Smooth muscle cell (in vitro differentiated cells): ENCODE data around the gene INPP5A. TPM values are rescaled to one million over a fixed set of nuclear protein-coding genes. Genes with fewer than 3 reads are reported as not detected.
"Not testable (repeated sequence)": the region's sequence is repeated elsewhere in the genome, so short reads cannot be mapped to it uniquely, and the experiment has no call there.

Source experiments
- DNase-seq: peaks from one replicate; lab custom pipeline; 2025; ENCODE audit not compliant: unreplicated experiment; lab: John Stamatoyannopoulos, UW
- H2AFZ ChIP-seq: fragments of 200-600 bp; sonication (generic); 2 replicates; pipeline ENCODE4 v1.6.0; 2016; ENCODE audit warnings: antibody characterized with exemption, low read depth, mild to moderate bottlenecking
- H3F3A ChIP-seq: fragments of 200-600 bp; sonication (generic); 2 replicates; pipeline ENCODE4 v1.6.0; 2017; ENCODE audit warnings: antibody characterized with exemption, low read depth
- H3K27ac ChIP-seq: fragments of 200-600 bp; sonication (generic); 2 replicates; pipeline ENCODE4 v1.5.1; 2016; ENCODE audit warnings: low read depth, mild to moderate bottlenecking
- H3K27me3 ChIP-seq: fragments of 200-600 bp; sonication (generic); 2 replicates; pipeline ENCODE4 v1.6.1; 2016; ENCODE audit warnings: low read depth, mild to moderate bottlenecking
- H3K36me3 ChIP-seq: fragments of 200-600 bp; sonication (generic); 2 replicates; pipeline ENCODE4 v1.5.1; 2016; ENCODE audit warnings: low read depth
- H3K4me1 ChIP-seq: fragments of 200-600 bp; sonication (generic); 2 replicates; pipeline ENCODE4 v1.5.1; 2016; ENCODE audit warnings: low read depth
- H3K4me2 ChIP-seq: fragments of 200-600 bp; sonication (generic); 2 replicates; pipeline ENCODE4 v1.6.0; 2016; ENCODE audit warnings: mild to moderate bottlenecking
- H3K4me3 ChIP-seq: fragments of 200-600 bp; sonication (generic); 2 replicates; pipeline ENCODE4 v1.5.1; 2016; ENCODE audit warnings: mild to moderate bottlenecking
- H3K79me2 ChIP-seq: fragments of 200-600 bp; sonication (generic); 2 replicates; pipeline ENCODE4 v1.6.0; 2016; ENCODE audit warnings: low read depth, mild to moderate bottlenecking
- H3K9ac ChIP-seq: fragments of 200-600 bp; sonication (generic); 2 replicates; pipeline ENCODE4 v1.6.0; 2016; ENCODE audit warnings: low read depth
- H3K9me3 ChIP-seq: fragments of 200-600 bp; sonication (generic); replicated peaks from 2 replicates; pipeline ENCODE4 v1.5.1; 2016; ENCODE audit warnings: low read depth
- H4K20me1 ChIP-seq: fragments of 200-600 bp; sonication (generic); 2 replicates; pipeline ENCODE4 v1.6.0; 2016; ENCODE audit warnings: low read depth
- WGBS: methylation state at CpG from one replicate; pipeline ENCODE4 v1.1.7; 2016; ENCODE audit warnings: low lambda C conversion rate; 5-methylcytosine and 5-hydroxymethylcytosine counted together
- polyA plus RNA-seq: library from polyadenylated mRNA; unstranded; fragments of >200 nt; fragmentation: Nextera tagmentation; extraction: Ambion mirVana; gene quantifications from 2 replicates; pipeline ENCODE4 v1.2.1, GENCODE V29; 2016
- total RNA-seq: library from RNA; depleted of rRNA; stranded (reverse); fragments of >200 nt; gene quantifications from 2 replicates; pipeline ENCODE4 v1.2.3, GENCODE V29; 2014
- TF ChIP-seq, protein P1 (sequence below): fragments of 200-600 bp; sonication (generic); IDR thresholded peaks from 2 replicates; pipeline ENCODE4 v1.5.1; 2017; ENCODE audit warnings: borderline replicate concordance, mild to moderate bottlenecking, antibody characterized with exemption; ENCODE audit not compliant: insufficient read depth, poor library complexity, severe bottlenecking

The INPP5A gene
- total and polyA plus RNA-seq, 2 experiments from 2014 or later: 48.0 to 55.9 TPM

DNA sequence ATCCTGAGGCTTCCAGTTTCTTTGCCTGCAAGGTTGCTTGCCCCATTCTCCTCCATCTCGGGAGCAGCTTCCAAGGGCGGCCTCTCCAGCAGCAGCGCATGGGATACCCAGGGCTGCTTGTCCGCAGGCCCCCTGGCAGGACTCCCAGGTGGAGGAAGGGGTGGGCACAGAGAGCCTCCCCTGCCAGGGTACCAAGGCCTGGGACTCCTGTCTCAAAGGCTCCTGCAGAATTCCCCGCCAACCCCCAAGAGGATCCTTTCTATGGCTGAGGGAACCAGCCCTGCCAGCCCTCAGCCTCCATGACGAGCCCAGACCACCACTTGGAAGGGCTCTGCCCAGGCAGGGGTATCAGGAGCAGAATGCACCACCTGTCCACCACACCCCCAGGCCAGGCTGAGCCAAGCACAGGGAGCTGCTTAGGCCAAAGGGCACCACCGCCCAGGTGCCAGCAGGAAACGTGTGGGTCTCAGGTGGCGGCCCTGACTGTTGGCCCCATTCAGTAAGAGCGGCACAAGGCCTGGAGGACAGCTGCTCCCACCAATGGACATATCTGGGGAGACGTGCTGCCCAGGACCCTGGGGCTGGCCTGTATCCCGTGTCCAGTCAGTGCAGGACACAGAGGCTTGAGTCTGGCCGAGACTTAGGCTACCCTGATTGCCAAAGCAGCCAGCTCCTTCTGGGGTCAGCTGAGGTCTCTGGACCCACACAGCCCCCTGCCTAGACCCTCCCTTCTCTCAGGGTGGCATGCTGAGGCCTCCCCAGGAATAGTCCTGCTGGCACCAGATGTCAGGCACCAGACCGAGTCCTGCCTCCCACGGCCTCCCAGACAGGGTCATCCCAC is 33.8 kb upstream of the INPP5A start:
- no peaks in the 10 kb centered on the region for H3K79me2 ChIP-seq
- H3K36me3 ChIP-seq: no peaks in the 10 kb centered on the region
- no peak overlapping the region for H3K4me3 ChIP-seq
- H3K27me3 ChIP-seq: no peaks in the 10 kb centered on the region
- H3K4me2 ChIP-seq: no peak overlapping the region
- DNase-seq: no peak
- H3K27ac ChIP-seq: no peak overlapping the region
- no peak overlapping the region for H2AFZ ChIP-seq
- H3F3A ChIP-seq: no peaks in the 10 kb centered on the region
- TF ChIP-seq, protein P1, sequence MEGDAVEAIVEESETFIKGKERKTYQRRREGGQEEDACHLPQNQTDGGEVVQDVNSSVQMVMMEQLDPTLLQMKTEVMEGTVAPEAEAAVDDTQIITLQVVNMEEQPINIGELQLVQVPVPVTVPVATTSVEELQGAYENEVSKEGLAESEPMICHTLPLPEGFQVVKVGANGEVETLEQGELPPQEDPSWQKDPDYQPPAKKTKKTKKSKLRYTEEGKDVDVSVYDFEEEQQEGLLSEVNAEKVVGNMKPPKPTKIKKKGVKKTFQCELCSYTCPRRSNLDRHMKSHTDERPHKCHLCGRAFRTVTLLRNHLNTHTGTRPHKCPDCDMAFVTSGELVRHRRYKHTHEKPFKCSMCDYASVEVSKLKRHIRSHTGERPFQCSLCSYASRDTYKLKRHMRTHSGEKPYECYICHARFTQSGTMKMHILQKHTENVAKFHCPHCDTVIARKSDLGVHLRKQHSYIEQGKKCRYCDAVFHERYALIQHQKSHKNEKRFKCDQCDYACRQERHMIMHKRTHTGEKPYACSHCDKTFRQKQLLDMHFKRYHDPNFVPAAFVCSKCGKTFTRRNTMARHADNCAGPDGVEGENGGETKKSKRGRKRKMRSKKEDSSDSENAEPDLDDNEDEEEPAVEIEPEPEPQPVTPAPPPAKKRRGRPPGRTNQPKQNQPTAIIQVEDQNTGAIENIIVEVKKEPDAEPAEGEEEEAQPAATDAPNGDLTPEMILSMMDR: no peak
- no peaks in the 10 kb centered on the region for H3K4me1 ChIP-seq
- no peaks in the 10 kb centered on the region for H4K20me1 ChIP-seq
- no peaks in the 10 kb centered on the region for H3K9me3 ChIP-seq
- WGBS: 91% methylated on average over 15 of the region's 15 CpGs
- no peak overlapping the region for H3K9ac ChIP-seq

GRCh38 chr10:132504501-132505272 is 32.9 kb upstream of the INPP5A start:
- no peak for DNase-seq

DNA sequence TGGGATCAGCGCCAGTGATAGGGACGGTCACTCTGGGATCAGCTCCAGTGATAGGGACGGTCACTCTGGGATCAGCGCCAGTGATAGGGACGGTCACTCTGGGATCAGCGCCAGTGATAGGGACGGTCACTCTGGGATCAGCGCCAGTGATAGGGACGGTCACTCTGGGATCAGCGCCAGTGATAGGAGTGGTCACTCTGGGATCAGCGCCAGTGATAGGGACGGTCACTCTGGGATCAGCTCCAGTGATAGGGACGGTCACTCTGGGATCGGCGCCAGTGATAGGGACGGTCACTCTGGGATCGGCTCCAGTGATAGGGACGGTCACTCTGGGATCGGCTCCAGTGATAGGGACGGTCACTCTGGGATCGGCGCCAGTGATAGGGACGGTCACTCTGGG is 32.0 kb upstream of the INPP5A start:
- not testable (repeated sequence) for H3K9ac ChIP-seq, H3K4me3 ChIP-seq, H3F3A ChIP-seq, H3K9me3 ChIP-seq, H3K4me2 ChIP-seq, H3K27ac ChIP-seq, H4K20me1 ChIP-seq, H3K4me1 ChIP-seq, H3K27me3 ChIP-seq, H2AFZ ChIP-seq, H3K79me2 ChIP-seq, DNase-seq, H3K36me3 ChIP-seq
- WGBS: 74% methylated on average over 13 of the region's 23 CpGs

More at GRCh38 chr10:132504501-132505272, 32.9 kb upstream of the INPP5A start:
- TF ChIP-seq, protein P1: no peak
- Histone ChIP-seq H3K9me3 (no peaks in the 10 kb centered on the region), H3K4me1 (no peaks in the 10 kb centered on the region), H3K79me2 (no peaks in the 10 kb centered on the region), H4K20me1 (no peaks in the 10 kb centered on the region), H3K9ac (no peak overlapping the region), H2AFZ (no peak overlapping the region), H3K4me3 (no peak overlapping the region), H3K27ac (no peak overlapping the region), H3K4me2 (no peak overlapping the region), H3K27me3 (no peaks in the 10 kb centered on the region), H3F3A (no peaks in the 10 kb centered on the region), H3K36me3 (no peaks in the 10 kb centered on the region)
- WGBS: 93% methylated on average over 14 of the region's 14 CpGs

- 90% methylated on average over 11 of the region's 11 CpGs for WGBS
- H3K9ac ChIP-seq: no peak overlapping the region
- H3K4me3 ChIP-seq: no peak overlapping the region
- no peak for DNase-seq
- H3K27ac ChIP-seq: no peak overlapping the region
- TF ChIP-seq, protein P1: no peak
- H4K20me1 ChIP-seq: no peaks in the 10 kb centered on the region
- H3K4me2 ChIP-seq: no peak overlapping the region
- no peaks in the 10 kb centered on the region for H3F3A ChIP-seq
- H3K36me3 ChIP-seq: no peaks in the 10 kb centered on the region
- H3K9me3 ChIP-seq: no peaks in the 10 kb centered on the region
- H3K27me3 ChIP-seq: no peaks in the 10 kb centered on the region
- H2AFZ ChIP-seq: no peak overlapping the region
- no peaks in the 10 kb centered on the region for H3K4me1 ChIP-seq
- no peaks in the 10 kb centered on the region for H3K79me2 ChIP-seq
Observed at GRCh38 chr10:132506711-132507408, 30.7 kb upstream of the INPP5A start.
